ENCODE data around the gene GHRL.

GRCh38 chr3:10335871-10336622 lies 43.3 kb upstream of the GHRL start:
- TF ChIP-seq RFX5 (IDR thresholded peaks at IDR 0.05): no peak
- TF ChIP-seq POLR2A (IDR thresholded peaks at IDR 0.05; ENCODE audit: low read length): no peak
- no peak for TF ChIP-seq MAFK (IDR thresholded peaks at IDR 0.05; ENCODE audit: partially characterized antibody)
- TF ChIP-seq, protein P1, sequence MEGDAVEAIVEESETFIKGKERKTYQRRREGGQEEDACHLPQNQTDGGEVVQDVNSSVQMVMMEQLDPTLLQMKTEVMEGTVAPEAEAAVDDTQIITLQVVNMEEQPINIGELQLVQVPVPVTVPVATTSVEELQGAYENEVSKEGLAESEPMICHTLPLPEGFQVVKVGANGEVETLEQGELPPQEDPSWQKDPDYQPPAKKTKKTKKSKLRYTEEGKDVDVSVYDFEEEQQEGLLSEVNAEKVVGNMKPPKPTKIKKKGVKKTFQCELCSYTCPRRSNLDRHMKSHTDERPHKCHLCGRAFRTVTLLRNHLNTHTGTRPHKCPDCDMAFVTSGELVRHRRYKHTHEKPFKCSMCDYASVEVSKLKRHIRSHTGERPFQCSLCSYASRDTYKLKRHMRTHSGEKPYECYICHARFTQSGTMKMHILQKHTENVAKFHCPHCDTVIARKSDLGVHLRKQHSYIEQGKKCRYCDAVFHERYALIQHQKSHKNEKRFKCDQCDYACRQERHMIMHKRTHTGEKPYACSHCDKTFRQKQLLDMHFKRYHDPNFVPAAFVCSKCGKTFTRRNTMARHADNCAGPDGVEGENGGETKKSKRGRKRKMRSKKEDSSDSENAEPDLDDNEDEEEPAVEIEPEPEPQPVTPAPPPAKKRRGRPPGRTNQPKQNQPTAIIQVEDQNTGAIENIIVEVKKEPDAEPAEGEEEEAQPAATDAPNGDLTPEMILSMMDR (IDR thresholded peaks at IDR 0.05): no peak
- TF ChIP-seq RAD21 (conservative IDR thresholded peaks at IDR 0.05 in 1 of 2, IDR thresholded peaks at IDR 0.05 in 1 of 2): no peak
- TF ChIP-seq BHLHE40 (IDR thresholded peaks at IDR 0.05; ENCODE audit: low read depth, low read length): no peak
- TF ChIP-seq RNF2 (IDR thresholded peaks at IDR 0.05; ENCODE audit: borderline replicate concordance, low read depth): no peak
- TF ChIP-seq, protein P2, sequence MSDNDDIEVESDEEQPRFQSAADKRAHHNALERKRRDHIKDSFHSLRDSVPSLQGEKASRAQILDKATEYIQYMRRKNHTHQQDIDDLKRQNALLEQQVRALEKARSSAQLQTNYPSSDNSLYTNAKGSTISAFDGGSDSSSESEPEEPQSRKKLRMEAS (IDR thresholded peaks at IDR 0.05): no peak
- no peak for TF ChIP-seq ESRRA (IDR thresholded peaks at IDR 0.05; ENCODE audit: borderline replicate concordance, low read length)
